Adipocyte (in vitro differentiated cells): ENCODE measurements around the gene PPM1L.
"Not testable (repeated sequence)": the region's sequence is repeated elsewhere in the genome, so short reads cannot be mapped to it uniquely, and the experiment has no call there.

ENCODE experiments used
- DNase-seq: peaks from one replicate; pipeline ENCODE4 v3.0.0-alpha.2; 2015; ENCODE audit warnings: low read depth
- H3K27me3 ChIP-seq: replicated peaks from 2 replicates; pipeline ENCODE4 v1.7.0; 2013; ENCODE audit warnings: mild to moderate bottlenecking, low read length, moderate library complexity; ENCODE audit not compliant: control insufficient read depth, insufficient read depth
- H3K36me3 ChIP-seq: 2 replicates; pipeline ENCODE4 v1.7.0; 2013; ENCODE audit warnings: low read length, mild to moderate bottlenecking, moderate library complexity; ENCODE audit not compliant: control insufficient read depth, insufficient read depth, severe bottlenecking
- H3K4me1 ChIP-seq: 2 replicates; pipeline ENCODE4 v1.7.0; 2013; ENCODE audit warnings: mild to moderate bottlenecking, low read length, moderate library complexity; ENCODE audit not compliant: control insufficient read depth, insufficient read depth
- H3K4me3 ChIP-seq: 2 replicates; pipeline ENCODE4 v1.7.0; 2013; ENCODE audit warnings: mild to moderate bottlenecking, low read length, moderate library complexity
- H3K9ac ChIP-seq: 2 replicates; pipeline ENCODE4 v1.7.0; 2013; ENCODE audit warnings: mild to moderate bottlenecking, low read length, moderate library complexity
- H3K9me3 ChIP-seq: 2 replicates; pipeline ENCODE4 v1.7.0; 2013; ENCODE audit warnings: mild to moderate bottlenecking, low read length, moderate library complexity; ENCODE audit not compliant: control insufficient read depth

PPM1L gene

DNA sequence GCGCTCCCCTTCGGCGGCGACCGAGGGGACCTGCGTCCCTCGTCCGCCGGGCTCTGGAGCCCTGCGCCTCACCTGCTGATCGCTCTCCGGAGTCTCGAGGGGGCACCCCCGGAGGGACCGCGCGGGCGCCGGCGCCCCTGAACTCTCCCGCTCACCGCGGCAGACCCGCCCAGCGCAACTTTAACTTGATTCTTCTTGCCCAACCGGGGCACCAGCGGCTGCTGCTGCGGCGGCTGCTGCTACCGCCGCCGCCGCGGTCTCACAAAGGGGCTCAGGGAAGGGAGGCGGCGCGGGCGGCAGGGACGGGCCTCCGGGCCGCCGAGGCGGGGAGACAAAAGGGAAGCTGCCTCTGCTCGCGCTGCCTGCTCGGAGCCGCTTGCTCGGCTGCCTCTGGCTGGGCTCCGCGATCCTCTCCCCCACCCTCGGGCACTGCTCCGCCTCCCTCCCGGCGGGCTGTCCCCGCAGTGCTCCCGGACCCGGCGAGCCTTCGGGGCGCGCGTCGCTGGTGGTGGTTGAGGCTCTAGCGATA is at the start of gene PPM1L:
TSS of gene PPM1L (plus strand) at position 456 of the 529 bp plus-strand sequence.
- H3K27me3 ChIP-seq = peaks cover 15% of the 10 kb centered on the region
- H3K4me1 ChIP-seq = peaks cover 22% of the 10 kb centered on the region
- H3K9me3 ChIP-seq = no peaks in the 10 kb centered on the region
- H3K36me3 ChIP-seq = no peaks in the 10 kb centered on the region
- DNase-seq = peak; percentile 76
- peak within 1 kb of the TSS; percentile 97 for H3K4me3 ChIP-seq
- peak within 1 kb of the TSS; percentile 93 for H3K9ac ChIP-seq

DNA sequence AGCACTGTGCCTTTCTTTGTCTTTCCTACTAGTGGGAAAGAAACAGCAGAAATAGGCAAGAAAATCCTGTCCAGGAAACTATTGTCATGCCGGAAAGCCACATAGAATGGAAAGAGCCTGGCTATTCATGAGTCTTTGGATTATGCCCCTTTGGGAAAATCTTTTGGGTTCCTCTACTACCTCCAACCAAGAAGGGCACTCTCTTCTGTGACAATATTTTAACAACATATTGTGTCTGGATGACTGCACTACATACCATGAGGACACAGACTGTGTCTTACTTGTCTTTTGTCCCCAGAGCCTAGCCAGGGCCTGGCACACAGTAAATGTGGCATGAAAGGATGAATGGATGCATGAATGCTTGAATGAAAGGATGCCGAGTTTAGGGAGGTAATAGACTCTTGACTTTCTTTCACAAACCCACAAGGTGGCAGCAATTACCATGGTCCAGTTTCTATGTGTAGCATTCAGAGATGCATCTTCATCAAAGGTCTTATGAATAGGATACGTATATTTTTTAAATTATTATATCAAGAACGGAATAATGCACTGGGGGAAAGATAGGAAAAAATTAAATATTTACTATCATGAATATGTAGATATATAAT is 48.7 kb upstream of the PPM1L start:
- peak; percentile 75 for DNase-seq
- H3K36me3 ChIP-seq = no peaks in the 10 kb centered on the region
- no peak overlapping the region for H3K4me3 ChIP-seq
- no peak overlapping the region for H3K9ac ChIP-seq
- H3K4me1 ChIP-seq = no peaks in the 10 kb centered on the region
- H3K9me3 ChIP-seq = no peaks in the 10 kb centered on the region
- H3K27me3 ChIP-seq = peaks cover 16% of the 10 kb centered on the region

DNA sequence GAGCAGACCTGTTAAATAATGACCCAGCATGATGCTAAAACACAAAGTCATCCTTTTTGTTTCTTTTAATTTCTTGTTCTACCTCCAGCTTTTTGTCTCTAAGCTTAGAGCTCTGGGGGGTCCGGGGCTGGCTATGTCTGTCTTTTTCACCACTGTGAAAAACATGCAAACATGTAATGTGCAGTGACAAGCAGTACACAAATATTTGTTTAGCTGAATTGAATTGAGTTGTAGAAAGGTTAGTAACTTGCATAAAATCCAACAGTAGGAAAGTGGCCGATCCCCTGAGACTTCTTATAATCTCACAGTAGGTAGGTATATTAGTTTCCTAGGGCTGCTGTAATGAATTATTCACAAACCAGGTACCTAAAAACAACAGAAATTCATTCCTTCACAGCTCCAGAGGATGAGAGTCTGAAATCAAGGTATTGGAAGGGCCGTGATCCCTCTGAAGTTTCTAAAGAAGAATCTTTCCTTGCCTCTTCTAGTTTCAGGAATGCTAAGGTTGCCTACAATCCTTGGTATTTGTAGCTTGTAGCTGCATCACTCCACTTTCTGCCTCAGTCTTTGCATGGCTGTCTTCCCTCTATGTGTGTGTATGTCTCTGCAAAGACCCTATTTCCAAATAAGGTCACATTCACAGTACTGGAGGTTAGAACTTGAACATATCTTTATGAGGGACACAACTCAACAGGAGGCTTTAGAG is 46.4 kb upstream of the PPM1L start:
- DNase-seq = no peak
- no peaks in the 10 kb centered on the region for H3K4me1 ChIP-seq
- no peak overlapping the region for H3K9ac ChIP-seq
- H3K4me3 ChIP-seq = no peak overlapping the region
- H3K27me3 ChIP-seq = peaks cover 16% of the 10 kb centered on the region
- no peaks in the 10 kb centered on the region for H3K9me3 ChIP-seq
- H3K36me3 ChIP-seq = no peaks in the 10 kb centered on the region

- DNase-seq, H3K9ac ChIP-seq, H3K4me3 ChIP-seq, H3K36me3 ChIP-seq, H3K4me1 ChIP-seq, H3K9me3 ChIP-seq: not testable (repeated sequence)
- peaks cover 14% of the 10 kb centered on the region for H3K27me3 ChIP-seq
These were observed 42.9 kb upstream of the PPM1L start for GRCh38 chr3:160713144-160713543.

- no peaks in the 10 kb centered on the region for H3K27me3 ChIP-seq
- no peak overlapping the region for H3K9ac ChIP-seq
- H3K36me3 ChIP-seq = no peaks in the 10 kb centered on the region
- DNase-seq = no peak
- H3K4me3 ChIP-seq = no peak overlapping the region
- no peaks in the 10 kb centered on the region for H3K4me1 ChIP-seq
- peaks cover 13% of the 10 kb centered on the region for H3K9me3 ChIP-seq
These were observed 36.3 kb upstream of the PPM1L start for GRCh38 chr3:160719710-160720109.

GRCh38 chr3:160720123-160720746 is 35.8 kb upstream of the PPM1L start:
- no peak overlapping the region for H3K9ac ChIP-seq
- no peak for DNase-seq
- no peak overlapping the region for H3K4me3 ChIP-seq
- H3K9me3 ChIP-seq = peaks cover 16% of the 10 kb centered on the region
- no peaks in the 10 kb centered on the region for H3K4me1 ChIP-seq
- H3K36me3 ChIP-seq = no peaks in the 10 kb centered on the region
- no peaks in the 10 kb centered on the region for H3K27me3 ChIP-seq

GRCh38 chr3:160722331-160722730 is 33.7 kb upstream of the PPM1L start:
- no peak overlapping the region for H3K9ac ChIP-seq
- no peaks in the 10 kb centered on the region for H3K27me3 ChIP-seq
- no peaks in the 10 kb centered on the region for H3K36me3 ChIP-seq
- no peaks in the 10 kb centered on the region for H3K4me1 ChIP-seq
- peaks cover 16% of the 10 kb centered on the region for H3K9me3 ChIP-seq
- no peak overlapping the region for H3K4me3 ChIP-seq
- DNase-seq = no peak

DNA sequence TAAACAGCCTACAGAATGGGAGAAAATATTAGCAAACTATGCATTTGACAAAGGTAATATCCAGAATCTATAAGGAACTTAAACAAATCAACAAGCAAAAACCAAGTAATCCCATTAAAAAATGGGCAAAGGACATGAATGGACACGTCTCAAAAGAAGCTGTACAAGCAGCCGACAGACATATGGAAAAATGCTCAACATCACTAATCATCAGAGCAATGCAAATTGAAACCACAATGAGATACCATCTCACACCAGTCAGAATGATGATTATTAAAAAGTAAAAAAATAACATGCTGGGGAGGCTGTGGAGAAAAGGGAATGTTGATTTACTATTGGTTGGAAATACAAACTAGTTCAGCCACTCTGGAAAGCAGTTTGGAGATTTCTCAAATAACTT is 30.7 kb upstream of the PPM1L start:
- no peak for DNase-seq
- H3K27me3 ChIP-seq = no peaks in the 10 kb centered on the region
- no peaks in the 10 kb centered on the region for H3K36me3 ChIP-seq
- peaks cover 16% of the 10 kb centered on the region for H3K9me3 ChIP-seq
- H3K9ac ChIP-seq = no peak overlapping the region
- H3K4me1 ChIP-seq = no peaks in the 10 kb centered on the region
- H3K4me3 ChIP-seq = no peak overlapping the region

DNA sequence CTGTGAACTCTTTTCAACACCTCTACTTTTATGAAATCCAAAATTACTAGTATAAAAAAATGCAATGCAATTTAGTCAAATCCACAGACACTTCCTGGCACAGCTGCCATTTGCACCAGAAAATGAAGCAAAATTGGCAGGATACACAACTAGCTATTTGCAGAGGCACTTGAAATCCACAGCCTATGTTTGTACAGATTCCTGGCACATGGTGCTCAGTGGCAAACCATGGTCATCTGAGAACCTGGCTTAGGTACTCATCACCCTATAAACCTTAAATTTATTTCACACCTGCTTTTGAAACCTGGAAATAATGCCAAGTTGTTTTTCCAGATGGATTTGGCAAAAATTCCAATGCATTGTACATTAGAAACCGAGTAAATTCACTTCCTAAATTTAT is 20.2 kb upstream of the PPM1L start:
- DNase-seq = no peak
- no peaks in the 10 kb centered on the region for H3K9me3 ChIP-seq

DNA sequence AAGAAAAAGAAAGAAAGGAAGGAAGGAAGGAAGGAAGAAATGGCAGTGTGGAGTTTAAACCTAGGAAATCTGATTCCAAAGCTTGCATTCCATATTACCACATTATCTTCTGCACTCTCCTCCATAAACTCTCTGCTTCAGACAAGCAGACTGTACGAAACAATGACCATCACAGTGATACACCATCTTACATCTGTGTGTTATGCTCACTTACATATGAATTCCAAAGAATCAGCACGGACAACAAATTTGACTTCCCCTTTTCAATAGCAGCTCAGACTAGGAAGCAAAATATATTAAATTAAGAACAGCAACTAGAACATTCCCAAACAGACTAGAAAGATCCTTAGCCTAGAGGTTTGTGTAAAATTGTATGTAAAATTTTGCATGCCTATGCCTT is 18.0 kb upstream of the PPM1L start:
- Histone ChIP-seq H3K4me3 (no peak overlapping the region), H3K9ac (no peak overlapping the region), H3K9me3 (no peaks in the 10 kb centered on the region), H3K27me3 (no peaks in the 10 kb centered on the region), H3K36me3 (no peaks in the 10 kb centered on the region), H3K4me1 (peaks cover 21% of the 10 kb centered on the region)
- DNase-seq = no peak

More for the DNA sequence above, 20.2 kb upstream of the PPM1L start:
- H3K36me3 ChIP-seq = no peaks in the 10 kb centered on the region
- no peaks in the 10 kb centered on the region for H3K27me3 ChIP-seq
- H3K4me3 ChIP-seq = no peak overlapping the region
- H3K9ac ChIP-seq = no peak overlapping the region
- H3K4me1 ChIP-seq = peaks cover 21% of the 10 kb centered on the region

DNA sequence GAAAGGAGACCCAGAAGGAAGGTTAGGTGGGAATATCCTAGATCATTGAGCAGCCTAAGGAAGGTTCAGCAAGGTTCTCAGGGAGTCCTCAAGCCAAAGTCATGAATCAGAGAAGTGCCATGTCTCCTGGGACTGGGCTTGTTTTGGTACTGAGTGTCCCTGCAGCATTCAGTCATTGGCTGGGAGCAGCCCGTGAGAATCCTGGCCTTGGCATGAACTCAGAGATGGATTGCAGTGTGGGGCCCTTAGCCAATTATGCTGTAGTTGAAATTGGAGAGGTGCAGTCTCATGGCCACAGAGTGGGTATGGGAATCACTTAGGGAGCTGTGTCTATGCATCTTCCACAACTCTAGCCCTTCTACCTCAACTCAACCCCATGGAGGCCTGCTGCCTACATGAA is 17.0 kb upstream of the PPM1L start:
- Histone ChIP-seq H3K36me3 (no peaks in the 10 kb centered on the region), H3K4me3 (no peak overlapping the region), H3K27me3 (no peaks in the 10 kb centered on the region), H3K9me3 (no peaks in the 10 kb centered on the region), H3K4me1 (peaks cover 21% of the 10 kb centered on the region), H3K9ac (no peak overlapping the region)
- DNase-seq = peak; percentile 20
